Right renal pelvis (tissue), 4 donors: ENCODE measurements around the gene POLR3B. TPM values are rescaled to one million over a fixed set of nuclear protein-coding genes. Genes with fewer than 3 reads are reported as not detected.
A peak's percentile ranks its signal among the peaks of the same experiment; 100 is the strongest.
"Not testable (repeated sequence)": the region's sequence is repeated elsewhere in the genome, so short reads cannot be mapped to it uniquely, and the experiment has no call there.

Source experiments
- DNase-seq, 4 donors: peaks; one replicate each; pipeline ENCODE4 v3.0.0-alpha.2; 2013; ENCODE audit warnings: low read depth in 4 of 4, low spot score in 3 of 4, missing footprints in 1 of 4
- polyA plus RNA-seq, 4 donors: library from polyadenylated mRNA; unstranded; fragments of 120-200 nt; gene quantifications; one replicate each; pipeline ENCODE4 v1.2.1, GENCODE V29; 2013; ENCODE audit not compliant: insufficient read length in 4 of 4

The POLR3B gene
- polyA plus RNA-seq, 4 donors, result 15.0 to 19.6 (median 17.7) TPM

DNA sequence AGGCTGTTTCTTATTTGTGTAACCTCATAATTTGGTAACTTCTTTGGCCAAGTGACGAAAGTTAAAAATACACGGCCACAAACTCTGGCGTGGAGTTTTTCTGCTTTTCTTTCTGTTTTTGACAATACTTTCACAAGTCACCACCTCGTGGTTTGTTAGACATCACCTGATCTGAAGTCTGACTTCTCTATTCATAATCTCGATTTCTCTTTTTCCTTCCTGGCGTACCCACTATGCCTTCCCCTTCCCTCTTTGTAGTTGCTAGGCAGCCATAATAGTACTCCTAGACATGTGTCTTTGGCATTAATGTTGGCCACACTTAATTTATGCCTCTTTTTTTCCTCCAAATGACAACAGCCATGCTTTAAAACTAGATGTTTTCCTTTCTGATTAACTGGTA lies 97.6 kb downstream of the POLR3B start:
- no peak for DNase-seq

- DNase-seq, result no peak
These were observed 101.6 kb downstream of the POLR3B start for GRCh38 chr12:106459124-106459523.

- DNase-seq, result no peak
These were observed 102.0 kb downstream of the POLR3B start for GRCh38 chr12:106459534-106459933.

GRCh38 chr12:106461730-106462129 lies 104.2 kb downstream of the POLR3B start:
- DNase-seq, result no peak

- DNase-seq, result not testable (repeated sequence)
These were observed 108.1 kb downstream of the POLR3B start for GRCh38 chr12:106465605-106466004.

DNA sequence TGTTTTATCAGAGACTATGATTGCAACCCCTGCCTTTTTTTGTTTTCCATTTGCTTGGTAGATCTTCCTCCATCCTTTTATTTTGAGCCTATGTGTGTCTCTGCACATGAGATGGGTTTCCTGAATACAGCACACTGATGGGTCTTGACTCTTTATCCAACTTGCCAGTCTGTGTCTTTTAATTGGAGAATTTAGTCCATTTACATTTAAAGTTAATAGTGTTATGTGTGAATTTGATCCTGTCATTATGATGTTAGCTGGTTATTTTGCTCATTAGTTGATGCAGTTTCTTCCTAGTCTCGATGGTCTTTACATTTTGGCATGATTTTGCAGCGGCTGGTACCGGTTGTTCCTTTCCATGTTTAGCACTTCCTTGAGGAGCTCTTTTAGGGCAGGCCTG lies 118.1 kb downstream of the POLR3B start:
- not testable (repeated sequence) for DNase-seq

- not testable (repeated sequence) for DNase-seq
These were observed 120.1 kb downstream of the POLR3B start for GRCh38 chr12:106477627-106478026.

GRCh38 chr12:106480251-106480650 lies 122.7 kb downstream of the POLR3B start:
- no peak for DNase-seq

GRCh38 chr12:106481246-106481645 lies 123.7 kb downstream of the POLR3B start:
- DNase-seq, result no peak

DNA sequence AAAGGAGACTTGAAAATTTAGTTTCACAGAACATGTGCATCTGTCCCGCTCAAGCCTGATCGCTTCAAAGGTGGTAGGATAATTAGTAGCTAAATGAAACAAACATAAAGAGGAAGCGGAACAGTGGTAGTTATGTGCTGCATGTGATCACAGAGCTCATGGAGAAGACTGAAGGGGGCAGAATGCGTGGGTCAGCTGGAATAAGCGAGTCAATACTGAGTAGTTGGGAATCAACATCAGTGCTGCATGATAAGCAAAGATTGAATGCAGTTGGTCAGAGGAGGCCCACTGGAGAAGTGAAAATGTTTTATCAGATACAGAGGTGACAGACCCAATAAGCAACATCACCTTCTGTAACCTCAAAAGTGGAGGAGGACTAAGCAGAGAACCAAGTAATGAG lies 130.1 kb downstream of the POLR3B start:
- DNase-seq, result no peak

DNA sequence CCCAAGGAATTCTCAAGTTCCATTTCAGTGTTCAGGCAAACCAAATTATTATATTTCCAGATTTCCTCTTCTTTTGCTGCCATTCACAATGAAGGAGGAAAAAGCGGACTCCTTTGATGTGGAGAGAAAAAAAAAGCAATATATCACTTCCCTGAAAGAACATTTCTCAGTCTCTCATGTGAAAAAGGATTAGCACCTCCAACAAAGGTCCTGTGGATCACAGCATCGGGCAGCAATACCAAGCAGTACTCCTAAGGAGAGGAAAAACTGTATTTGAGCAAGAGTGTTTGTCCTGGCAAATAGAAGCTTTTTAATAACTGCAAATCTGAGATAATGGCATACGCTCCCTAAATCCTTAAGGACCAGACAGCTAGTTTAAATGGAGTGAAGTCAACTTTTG lies 131.3 kb downstream of the POLR3B start:
- no peak for DNase-seq

GRCh38 chr12:106490264-106490663 lies 132.7 kb downstream of the POLR3B start:
- DNase-seq, result no peak

GRCh38 chr12:106492857-106493256 lies 135.3 kb downstream of the POLR3B start:
- no peak for DNase-seq

DNA sequence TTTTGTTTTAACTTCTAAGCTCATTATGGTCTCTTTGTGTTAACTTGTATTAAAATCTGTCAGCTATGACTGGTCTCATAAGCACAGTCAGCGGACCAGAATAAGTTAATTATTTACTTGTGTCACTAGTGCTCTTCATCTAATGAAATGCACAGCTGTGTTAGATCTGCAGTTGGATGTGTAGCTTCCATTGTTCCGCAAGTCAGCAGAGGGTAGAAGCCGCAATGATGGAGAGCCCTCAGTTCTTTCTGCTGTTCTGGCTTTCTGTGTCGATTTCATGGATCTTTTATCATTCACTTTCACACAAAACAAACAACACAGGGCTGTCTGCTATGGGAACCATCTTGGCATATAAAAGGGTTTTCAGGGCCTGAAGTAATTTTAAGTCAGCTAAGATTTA lies 136.0 kb downstream of the POLR3B start:
- peak; percentile 15 to 43 (median 34) for DNase-seq

DNA sequence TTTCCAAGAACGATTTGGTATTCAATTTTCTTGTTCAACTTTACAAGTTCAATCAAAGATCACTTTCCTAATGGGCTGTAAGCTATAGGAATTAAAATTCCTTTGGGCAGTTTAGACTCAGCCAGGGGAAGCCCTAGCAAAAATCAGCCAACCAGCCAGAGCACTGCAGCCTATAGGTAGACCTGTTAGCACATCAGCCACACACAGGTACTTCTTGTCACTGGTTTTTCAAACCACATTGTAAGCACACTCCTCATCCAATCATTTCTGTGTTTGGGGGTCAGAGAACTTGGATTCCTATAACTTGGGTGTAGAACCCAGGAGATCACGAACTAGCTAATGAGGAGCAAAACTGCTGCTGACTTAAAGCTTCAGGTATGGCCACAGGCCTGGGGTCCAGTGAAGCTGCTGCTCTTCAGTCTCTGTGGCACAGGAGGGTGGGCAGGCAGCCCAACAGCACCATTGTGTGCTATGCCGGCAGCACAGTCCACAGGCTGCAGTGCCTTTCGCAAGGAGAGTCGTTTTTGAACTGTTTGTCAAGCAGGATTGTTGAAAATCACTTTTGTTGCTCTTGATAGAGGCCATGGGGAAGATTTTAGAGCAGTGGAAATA lies 137.9 kb downstream of the POLR3B start:
- DNase-seq, result no peak

DNA sequence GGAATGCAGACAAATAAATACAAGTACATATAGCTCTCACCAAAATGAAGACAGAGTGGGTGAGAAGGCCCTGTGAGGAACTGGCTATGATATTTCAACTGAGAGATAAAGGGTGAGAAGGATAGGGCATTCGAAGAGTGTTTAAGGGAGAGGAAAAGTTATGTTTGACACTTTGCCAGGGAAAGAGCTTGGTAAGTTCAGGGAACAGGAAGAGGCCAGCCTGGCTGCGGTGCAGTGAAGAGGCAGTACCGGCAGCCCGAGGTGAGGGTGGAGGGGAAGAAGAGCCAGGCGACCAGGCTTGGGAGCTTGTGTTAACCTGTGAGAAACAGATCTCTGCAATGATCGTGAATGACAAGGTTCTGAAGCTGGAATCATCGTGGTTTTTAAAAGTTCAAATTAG lies 140.5 kb downstream of the POLR3B start:
- no peak for DNase-seq

- no peak for DNase-seq
These were observed 142.1 kb downstream of the POLR3B start for GRCh38 chr12:106499628-106500027.

DNA sequence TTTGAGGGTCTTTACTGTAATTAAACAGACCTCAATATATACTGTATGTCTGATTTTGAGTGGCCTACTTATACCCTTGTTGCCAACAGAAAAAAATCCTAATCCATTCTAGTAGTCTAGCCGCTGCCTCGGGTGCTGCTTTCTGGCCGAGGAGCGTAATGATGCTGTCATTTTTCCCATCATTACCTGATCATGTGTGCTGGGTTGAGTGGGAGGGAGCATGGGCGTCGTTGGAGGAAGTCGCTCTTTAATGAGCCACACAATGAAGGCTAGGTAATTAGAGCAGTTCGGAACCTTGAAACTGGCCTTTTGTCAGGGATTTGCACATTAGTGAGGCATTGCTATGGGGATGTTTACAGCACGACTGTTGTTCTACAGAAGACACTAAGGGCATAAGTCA lies 149.1 kb downstream of the POLR3B start:
- no peak for DNase-seq

DNA sequence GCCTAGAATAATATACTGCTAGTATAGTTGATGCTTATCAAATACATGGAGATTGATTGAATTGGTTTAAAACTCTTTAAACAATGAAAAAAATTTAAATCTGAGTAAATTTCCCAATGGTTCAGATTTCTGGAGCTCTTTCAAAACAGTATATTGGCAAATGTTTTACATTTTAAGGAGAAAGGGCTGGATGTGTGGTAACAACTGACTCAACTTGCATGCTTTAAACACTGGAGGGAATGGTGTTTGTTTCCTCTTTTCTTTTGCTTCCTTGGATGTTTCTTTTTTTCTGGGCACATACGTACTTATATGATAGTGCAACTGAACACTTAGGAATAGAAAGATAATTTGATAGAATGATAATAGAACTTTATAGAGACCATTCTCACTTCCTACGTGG lies 151.4 kb downstream of the POLR3B start:
- no peak for DNase-seq

DNA sequence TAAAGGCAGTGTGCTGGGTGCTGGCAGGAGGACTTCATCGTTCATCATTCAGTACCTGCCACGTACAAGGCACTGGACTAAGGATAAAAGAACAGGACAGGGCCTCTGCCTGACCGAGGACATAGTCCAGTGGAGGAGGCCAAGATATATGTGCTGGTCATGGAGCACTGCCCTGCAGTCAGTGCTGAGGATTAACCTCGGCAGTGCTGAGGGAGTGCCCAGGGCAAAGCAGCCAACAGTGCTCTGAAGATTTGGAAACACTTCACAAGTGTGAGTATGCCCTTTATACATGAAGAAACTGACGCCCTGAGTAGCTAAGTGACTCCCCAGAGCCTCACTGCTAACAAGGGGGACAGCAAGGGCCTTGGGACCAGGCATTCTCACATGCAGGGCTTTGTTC lies 153.8 kb downstream of the POLR3B start:
- no peak for DNase-seq

- DNase-seq, result no peak
These were observed 159.8 kb downstream of the POLR3B start for GRCh38 chr12:106517314-106517713.

DNA sequence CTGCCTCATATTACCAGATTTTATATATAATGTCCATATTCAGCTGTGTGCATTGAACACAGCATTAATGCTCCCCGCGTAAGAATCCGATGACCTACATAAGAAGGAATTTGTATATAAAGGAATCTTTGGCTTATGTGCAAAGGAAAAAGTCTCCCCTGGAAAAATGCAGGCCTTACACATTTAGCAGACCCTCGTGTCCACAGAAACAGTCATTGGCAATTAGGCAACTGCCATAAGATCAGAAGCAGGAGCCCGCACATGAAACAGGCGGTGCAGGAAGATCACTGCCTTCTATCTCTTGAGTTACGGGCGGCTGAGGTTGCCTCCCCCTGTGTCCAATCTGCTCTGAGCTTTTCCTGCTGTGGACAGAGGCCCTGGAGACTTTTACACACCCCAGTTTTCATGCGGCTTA lies 162.1 kb downstream of the POLR3B start:
- DNase-seq, result no peak

- DNase-seq, result no peak
These were observed 164.4 kb downstream of the POLR3B start for GRCh38 chr12:106521901-106522300.
